A549 (cell line): ENCODE data around the gene SOX10. TPM values are rescaled to one million over a fixed set of nuclear protein-coding genes. Genes with fewer than 3 reads are reported as not detected.

Experiments
- ATAC-seq, 2 experiments: fragments of 200-7000 bp in 1 of 2; fragments of >200 bp in 1 of 2; cut with Nextera tagmentation in 1 of 2; cut with Tn5 transposase in 1 of 2; 3 replicates each; pipeline versions ENCODE4 v1.8.0 to v1.9.1; 2018 to 2020; ENCODE audit warnings: mild to moderate bottlenecking in 1 of 2, moderate library complexity in 1 of 2
- CTCF ChIA-PET: fragments of 300-600 bp; sonication (Branson Sonifier 250); formaldehyde crosslinking; extraction: SDS; loops from one replicate; lab custom pipeline; 2021; ENCODE audit warnings: antibody characterized with exemption, inconsistent platforms; lab: Yijun Ruan, JAX
- POLR2A ChIA-PET: fragments of 350-600 bp; formaldehyde crosslinking; extraction: SDS; loops from one replicate; lab custom pipeline; 2021; ENCODE audit warnings: antibody characterized with exemption, inconsistent platforms; lab: Yijun Ruan, JAX
- DNase-seq, 2 experiments: peaks; one replicate each; pipeline versions ENCODE4 v3.0.0 to v3.0.0-alpha.2; 2011 to 2016; ENCODE audit warnings: low read depth in 1 of 2, low spot score in 1 of 2
- FAIRE-seq: peaks from 2 replicates; lab custom pipeline; 2011; peaks lifted over from hg19 to GRCh38; lab: Jason Lieb, UNC
- H3K27ac ChIP-seq, 2 experiments: fragments of >200 bp; sonication (Bioruptor Twin); formaldehyde crosslinking; 3 replicates each; pipeline ENCODE4 v1.5.1; 2016 to 2017
- H3K4me1 ChIP-seq: fragments of >200 bp; sonication (Bioruptor Twin); formaldehyde crosslinking; 3 replicates; pipeline ENCODE4 v1.6.1; 2016
- H3K4me2 ChIP-seq: fragments of >200 bp; sonication (Bioruptor Twin); formaldehyde crosslinking; 3 replicates; pipeline ENCODE4 v1.6.1; 2016
- H3K4me3 ChIP-seq: fragments of >200 bp; sonication (Bioruptor Twin); formaldehyde crosslinking; 3 replicates; pipeline ENCODE4 v1.5.1; 2016
- H3K9me3 ChIP-seq: fragments of >200 bp; sonication (Bioruptor Twin); formaldehyde crosslinking; 3 replicates; pipeline ENCODE4 v1.6.1; 2016
- ATOH8 ChIP-seq: fragments of 250-450 bp; sonication (Bioruptor Pico); IDR thresholded peaks from 2 replicates; pipeline ENCODE4 v1.5.0; 2020; ENCODE audit warnings: low read depth, mild to moderate bottlenecking, moderate library complexity
- BCL3 ChIP-seq: fragments of >200 bp; sonication (Bioruptor Twin); formaldehyde crosslinking; IDR thresholded peaks from 3 replicates; pipeline ENCODE4 v1.6.1; 2016
- BHLHE40 ChIP-seq: IDR thresholded peaks from 2 replicates; pipeline ENCODE4 v1.6.1; 2012; ENCODE audit warnings: low read depth, low read length, inconsistent platforms
- CEBPB ChIP-seq, 2 experiments: fragments of >200 bp in 1 of 2; sonication (Bioruptor Twin) in 1 of 2; formaldehyde crosslinking in 1 of 2; IDR thresholded peaks; 2 replicates each; pipeline ENCODE4 v1.6.1; 2012 to 2016
- EHF ChIP-seq: fragments of 250-450 bp; sonication (Bioruptor Pico); IDR thresholded peaks from 2 replicates; pipeline ENCODE4 v1.5.0; 2020; ENCODE audit warnings: mild to moderate bottlenecking
- EHMT2 ChIP-seq: fragments of 200-600 bp; sonication (generic); IDR thresholded peaks from 2 replicates; pipeline ENCODE4 v1.6.1; 2016; ENCODE audit warnings: antibody characterized with exemption, low read depth, mild to moderate bottlenecking, moderate library complexity
- ELK1 ChIP-seq: fragments of 150-350 bp; IDR thresholded peaks from 2 replicates; pipeline ENCODE4 v1.6.1; 2014; ENCODE audit warnings: low read depth, mild to moderate bottlenecking, low read length
- EP300 ChIP-seq, 2 experiments: fragments of >200 bp; sonication (Bioruptor Twin); formaldehyde crosslinking; IDR thresholded peaks; 2 replicates in 1 of 2; 3 replicates in 1 of 2; pipeline ENCODE4 v1.6.1; 2016 to 2017
- FOXS1 ChIP-seq: fragments of 250-450 bp; sonication (Bioruptor Pico); IDR thresholded peaks from 2 replicates; pipeline ENCODE4 v1.5.0; 2020; ENCODE audit warnings: mild to moderate bottlenecking, moderate library complexity
- GATA3 ChIP-seq: IDR thresholded peaks from 2 replicates; pipeline ENCODE4 v1.6.1; 2012; ENCODE audit warnings: borderline replicate concordance
- HDAC2 ChIP-seq: fragments of 200-600 bp; sonication (generic); IDR thresholded peaks from 2 replicates; pipeline ENCODE4 v1.6.1; 2016
- HES2 ChIP-seq: fragments of >200 bp; sonication (Bioruptor Twin); formaldehyde crosslinking; IDR thresholded peaks from 2 replicates; pipeline ENCODE4 v1.6.1; 2016
- HMGXB4 ChIP-seq: fragments of 250-450 bp; sonication (Bioruptor Pico); IDR thresholded peaks from 2 replicates; pipeline ENCODE4 v1.5.0; 2021; ENCODE audit warnings: mild to moderate bottlenecking, moderate library complexity, borderline replicate concordance
- HOXA7 ChIP-seq: fragments of 250-450 bp; sonication (Bioruptor Pico); IDR thresholded peaks from 2 replicates; pipeline ENCODE4 v1.5.0; 2020; ENCODE audit warnings: mild to moderate bottlenecking, moderate library complexity
- HOXB13 ChIP-seq: fragments of 250-450 bp; sonication (Bioruptor Pico); IDR thresholded peaks from 2 replicates; pipeline ENCODE4 v1.5.0; 2020; ENCODE audit warnings: low read depth, mild to moderate bottlenecking, moderate library complexity
- HOXB5 ChIP-seq: fragments of 250-450 bp; sonication (Bioruptor Pico); IDR thresholded peaks from 2 replicates; pipeline ENCODE4 v1.5.0; 2020; ENCODE audit warnings: mild to moderate bottlenecking, moderate library complexity
- JUNB ChIP-seq: fragments of >200 bp; sonication (Bioruptor Twin); formaldehyde crosslinking; IDR thresholded peaks from 2 replicates; pipeline ENCODE4 v1.6.1; 2016
- KDM1A ChIP-seq: fragments of 200-600 bp; sonication (generic); IDR thresholded peaks from 2 replicates; pipeline ENCODE4 v1.6.1; 2016; ENCODE audit warnings: low read depth, mild to moderate bottlenecking
- KDM5A ChIP-seq: fragments of 200-600 bp; sonication (generic); IDR thresholded peaks from 2 replicates; pipeline ENCODE4 v1.6.1; 2016; ENCODE audit warnings: antibody characterized with exemption, mild to moderate bottlenecking
- MAZ ChIP-seq: fragments of 150-350 bp; IDR thresholded peaks from 2 replicates; pipeline ENCODE4 v1.6.1; 2014; ENCODE audit warnings: antibody characterized with exemption, low read depth, low read length, borderline replicate concordance
- MYC ChIP-seq: IDR thresholded peaks from 2 replicates; pipeline ENCODE4 v1.6.1; 2012; ENCODE audit warnings: mild to moderate bottlenecking, inconsistent platforms, low read length, improper control_type of control experiment, borderline replicate concordance
- NFE2L2 ChIP-seq: fragments of 150-350 bp; conservative IDR thresholded peaks from 2 replicates; pipeline ENCODE4 v1.6.1; 2014; ENCODE audit warnings: low read length
- NPAS2 ChIP-seq: fragments of 250-450 bp; sonication (Bioruptor Pico); IDR thresholded peaks from 2 replicates; pipeline ENCODE4 v1.8.0; 2022; ENCODE audit warnings: mild to moderate bottlenecking, moderate library complexity, borderline replicate concordance
- PBX3 ChIP-seq: IDR thresholded peaks from 2 replicates; pipeline ENCODE4 v1.6.1; 2012
- PHF8 ChIP-seq: fragments of 200-600 bp; sonication (generic); IDR thresholded peaks from 2 replicates; pipeline ENCODE4 v1.6.1; 2016; ENCODE audit warnings: low read depth, mild to moderate bottlenecking, antibody characterized with exemption, moderate library complexity, borderline replicate concordance
- POLR2A ChIP-seq: IDR thresholded peaks from 2 replicates; pipeline ENCODE4 v1.6.1; 2012; ENCODE audit warnings: mild to moderate bottlenecking, low read length
- RCOR1 ChIP-seq: fragments of 150-350 bp; IDR thresholded peaks from 2 replicates; pipeline ENCODE4 v1.6.1; 2014; ENCODE audit warnings: antibody characterized with exemption, low read length, low read depth
- TP53 ChIP-seq: fragments of 250-450 bp; sonication (Bioruptor Pico); IDR thresholded peaks from 2 replicates; pipeline ENCODE4 v1.5.0; 2021; ENCODE audit warnings: mild to moderate bottlenecking, moderate library complexity
- ZC3H11A ChIP-seq: fragments of 450-650 bp; IDR thresholded peaks from 2 replicates; pipeline ENCODE4 v1.6.1; 2014; ENCODE audit warnings: antibody characterized with exemption, mild to moderate bottlenecking
- WGBS: methylation state at CpG from one replicate; pipeline ENCODE4 v1.1.6; 2017; ENCODE audit errors: missing lambda C conversion rate; 5-methylcytosine and 5-hydroxymethylcytosine counted together
- polyA plus RNA-seq, 4 experiments: library from polyadenylated mRNA; depleted of rRNA in 3 of 4; stranded (reverse); fragments of >200 nt; fragmentation: RNase III in 1 of 4; extraction: RNeasy Plus Mini Kit Qiagen cat#74134 plus additional on column Dnase treatment in 1 of 4; gene quantifications; 2 replicates in 3 of 4; 3 replicates in 1 of 4; pipeline ENCODE4 v1.2.3, GENCODE V29; 2011 to 2017

The SOX10 gene
- polyA plus RNA-seq, 2 of the 4 experiments (the other 2 are of a cell fraction) = not detected

- Histone ChIP-seq H3K4me2 (no peak overlapping the region), H3K4me3 (no peak overlapping the region), H3K9me3 (no peaks in the 10 kb centered on the region), H3K4me1 (no peaks in the 10 kb centered on the region), H3K27ac (no peak overlapping the region)
- ChIA-PET CTCF (no interaction called here), POLR2A (no interaction called here)
- 77% methylated on average over 6 of the region's 6 CpGs for WGBS
- FAIRE-seq (no peak), DNase-seq (no peak), ATAC-seq (no peak)
- TF ChIP-seq RCOR1 (no peak), HDAC2 (no peak), FOXS1 (CRISPR knock-in tag) (no peak), JUNB (no peak), MAZ (no peak), EHF (no peak), PBX3 (no peak), KDM1A (no peak), NFE2L2 (no peak), ELK1 (no peak), PHF8 (no peak), POLR2A (no peak), GATA3 (no peak), EP300 (IDR thresholded peaks at IDR 0.05) (no peak)
Observed at GRCh38 chr22:38023045-38023444, 38.7 kb upstream of the SOX10 start.

GRCh38 chr22:38021206-38021605 lies 36.9 kb upstream of the SOX10 start:
- WGBS = 89% methylated on average over 6 of the region's 6 CpGs
- no peak for TF ChIP-seq POLR2A
- TF ChIP-seq ZC3H11A = no peak
- TF ChIP-seq MYC = no peak
- TF ChIP-seq HOXA7 = no peak
- no peak for TF ChIP-seq HMGXB4 (CRISPR knock-in tag)
- TF ChIP-seq KDM5A = no peak
- no peak for TF ChIP-seq HOXB5
- CTCF ChIA-PET = no interaction called here

GRCh38 chr22:38018938-38019827 lies 34.8 kb upstream of the SOX10 start:
- no peak for ATAC-seq
- Histone ChIP-seq H3K9me3 (no peaks in the 10 kb centered on the region), H3K4me2 (no peak overlapping the region), H3K4me1 (no peaks in the 10 kb centered on the region), H3K4me3 (no peak overlapping the region), H3K27ac (no peak overlapping the region)
- WGBS = 77% methylated on average over 11 of the region's 19 CpGs
- no peak for FAIRE-seq
- CTCF ChIA-PET = no interaction called here
- POLR2A ChIA-PET = no interaction called here
- DNase-seq = no peak
- no peak for TF ChIP-seq NFE2L2
- no peak for TF ChIP-seq HOXB13 (CRISPR knock-in tag)
- TF ChIP-seq EHMT2 = no peak
- TF ChIP-seq NPAS2 (CRISPR knock-in tag) = no peak
- TF ChIP-seq HES2 = no peak
- no peak for TF ChIP-seq TP53 (CRISPR knock-in tag)
- TF ChIP-seq ATOH8 (CRISPR knock-in tag) = no peak
- TF ChIP-seq BHLHE40 = no peak
- TF ChIP-seq JUNB = no peak
- TF ChIP-seq CEBPB (IDR thresholded peaks at IDR 0.05) = no peak
- no peak for TF ChIP-seq BCL3
- TF ChIP-seq HDAC2 = no peak

More at GRCh38 chr22:38021206-38021605, 36.9 kb upstream of the SOX10 start:
- Histone ChIP-seq H3K4me2 (no peak overlapping the region), H3K9me3 (no peaks in the 10 kb centered on the region), H3K27ac (no peak overlapping the region), H3K4me1 (no peaks in the 10 kb centered on the region), H3K4me3 (no peak overlapping the region)
- ATAC-seq (no peak), DNase-seq (no peak), FAIRE-seq (no peak)
- POLR2A ChIA-PET = no interaction called here
